Cardiac septum (tissue), 1 donor: ENCODE results near the gene CACNA2D4. TPM values are rescaled to one million over a fixed set of nuclear protein-coding genes. Genes with fewer than 3 reads are reported as not detected.

Experiments
- DNase-seq: peaks from one replicate; pipeline ENCODE4 v3.0.0-alpha.2; 2020; ENCODE audit warnings: low spot score
- intact Hi-C: fragments of 100-400 bp; cut with DNase I; formaldehyde crosslinking; loops from one replicate; pipeline ENCODE4 v1.14.0; 2022
- total RNA-seq: library from RNA; stranded (reverse); fragmentation: NEBNext Ultra II Directional; extraction: Animal tissue kit (Norgen Biotek cat#: 25700); gene quantifications from one replicate; pipeline ENCODE4 v1.2.1, GENCODE V29; 2021
- donor health status: DM: no; HTN: no; CAD: no.

CACNA2D4 gene
- total RNA-seq, 1 donor from 2014 or later: 0.89 TPM

DNA sequence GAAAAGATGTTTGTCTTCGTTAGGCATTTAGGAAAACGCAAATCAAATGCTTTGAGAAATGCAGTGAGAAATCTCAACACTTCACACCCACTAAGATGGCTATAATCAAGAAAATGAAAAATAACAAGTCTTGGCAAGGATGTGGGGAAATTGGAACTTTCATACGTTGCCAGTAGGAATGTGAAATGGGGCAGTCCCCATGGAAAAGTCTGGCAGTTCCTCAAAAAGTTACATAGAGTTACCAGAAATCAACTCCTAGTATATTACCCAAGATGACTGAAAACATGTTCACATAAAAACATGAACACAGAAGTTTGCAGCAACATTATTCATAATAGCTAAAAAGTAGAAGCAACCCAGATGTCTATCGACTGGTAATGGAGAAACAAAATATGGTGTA, 139.5 kb downstream of the CACNA2D4 start:
- no peak for DNase-seq
- intact Hi-C loops: no loop called here

DNA sequence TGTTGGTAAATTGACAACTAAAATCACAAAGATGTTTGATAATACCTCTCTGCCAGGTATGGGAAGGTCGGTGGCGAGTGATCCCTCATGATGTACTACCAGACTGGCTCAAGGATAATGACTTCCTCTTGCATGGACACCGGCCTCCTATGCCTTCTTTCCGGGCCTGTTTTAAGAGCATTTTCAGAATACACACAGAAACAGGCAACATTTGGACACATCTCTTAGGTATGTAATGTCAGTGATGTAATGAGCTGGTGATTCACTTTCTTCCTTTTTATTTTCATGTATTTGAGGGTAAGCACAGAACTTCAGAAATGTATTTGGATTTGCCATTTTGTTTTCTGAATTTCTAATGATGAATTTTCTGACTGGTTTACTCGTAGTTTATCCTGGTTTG, 140.7 kb downstream of the CACNA2D4 start:
- DNase-seq: no peak
- intact Hi-C loops: no loop called here

GRCh38 chr12:1776170-1776921, 142.1 kb downstream of the CACNA2D4 start:
- no peak for DNase-seq
- intact Hi-C loops: no loop called here

- DNase-seq: no peak
- intact Hi-C loops: no loop called here
Observed at GRCh38 chr12:1773937-1774655, 144.4 kb downstream of the CACNA2D4 start.

- no peak for DNase-seq
- intact Hi-C loops: no loop called here
Observed at GRCh38 chr12:1769809-1770494, 148.5 kb downstream of the CACNA2D4 start.

DNA sequence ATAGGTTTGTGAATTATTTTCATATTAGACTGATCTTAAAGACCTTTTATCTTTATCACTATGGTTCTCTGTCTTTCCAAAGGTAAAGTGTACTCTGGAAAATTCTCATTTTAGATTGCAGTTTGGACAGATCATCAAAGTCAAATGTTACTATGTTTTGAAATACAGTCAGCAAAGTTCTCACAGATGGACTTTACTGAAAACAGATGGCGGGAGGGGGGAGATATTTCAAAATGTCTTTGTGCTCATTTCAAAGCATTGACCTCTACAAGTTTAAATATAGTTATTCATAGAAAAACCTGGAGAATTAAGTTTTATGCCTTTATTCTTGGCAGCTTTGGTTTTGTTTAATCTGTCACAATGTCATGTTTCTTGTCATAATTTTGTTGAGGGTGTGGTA, 149.8 kb downstream of the CACNA2D4 start:
- intact Hi-C loops: no loop called here
- DNase-seq: no peak

DNA sequence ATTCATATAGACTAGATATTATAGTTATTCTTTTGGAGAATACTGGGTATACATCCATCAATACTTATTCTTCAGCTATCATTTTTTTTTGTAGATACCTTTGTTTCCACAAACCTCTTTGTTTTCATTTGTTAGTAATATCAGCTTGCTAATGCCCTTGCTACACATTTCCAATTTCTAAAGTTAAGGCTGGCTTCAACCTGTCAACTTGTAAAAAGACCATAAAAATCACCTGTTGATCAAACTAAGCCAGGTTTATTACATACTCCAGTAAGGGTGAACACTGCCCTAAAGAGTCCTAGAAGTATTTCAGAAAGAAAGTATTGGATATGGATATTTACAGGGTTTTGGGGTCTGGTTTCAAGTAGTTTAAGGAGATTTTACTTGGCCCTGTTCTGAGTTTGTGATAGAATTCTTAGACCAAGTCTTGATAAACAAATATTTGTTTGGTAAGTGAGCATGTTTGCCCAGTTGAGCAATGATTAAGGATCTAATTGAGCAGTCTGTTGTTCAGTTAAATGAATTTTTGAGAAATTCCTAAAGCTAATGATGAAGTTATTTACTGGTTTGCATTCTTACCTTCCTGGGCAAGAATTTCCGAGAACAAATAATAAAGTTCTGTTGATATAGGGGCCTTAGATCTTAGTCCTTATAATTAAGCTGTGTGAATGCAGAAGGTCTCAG, 150.9 kb downstream of the CACNA2D4 start:
- no peak for DNase-seq
- intact Hi-C loops: no loop called here

DNA sequence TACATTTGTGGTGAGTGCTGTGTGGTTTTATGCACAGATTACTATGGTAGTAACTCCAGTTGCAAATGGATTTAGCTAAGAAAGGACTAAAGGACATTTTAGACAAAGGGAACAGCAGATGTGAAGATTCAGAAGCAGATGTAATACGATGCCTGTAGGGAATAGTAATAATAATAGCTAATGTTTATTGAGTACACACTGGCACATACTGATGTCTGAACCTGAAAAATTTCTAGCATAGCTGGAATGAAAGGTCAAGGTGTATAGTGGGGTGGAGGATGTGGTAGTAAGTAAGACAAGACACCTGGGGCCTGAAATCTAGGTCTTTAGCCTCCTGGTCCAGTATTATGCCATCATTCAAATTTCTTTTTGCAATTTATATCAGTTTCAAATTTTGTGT, 152.3 kb downstream of the CACNA2D4 start:
- intact Hi-C loops: no loop called here
- no peak for DNase-seq

- intact Hi-C loops: no loop called here
- no peak for DNase-seq
Observed at GRCh38 chr12:1763153-1763552, 155.3 kb downstream of the CACNA2D4 start.

DNA sequence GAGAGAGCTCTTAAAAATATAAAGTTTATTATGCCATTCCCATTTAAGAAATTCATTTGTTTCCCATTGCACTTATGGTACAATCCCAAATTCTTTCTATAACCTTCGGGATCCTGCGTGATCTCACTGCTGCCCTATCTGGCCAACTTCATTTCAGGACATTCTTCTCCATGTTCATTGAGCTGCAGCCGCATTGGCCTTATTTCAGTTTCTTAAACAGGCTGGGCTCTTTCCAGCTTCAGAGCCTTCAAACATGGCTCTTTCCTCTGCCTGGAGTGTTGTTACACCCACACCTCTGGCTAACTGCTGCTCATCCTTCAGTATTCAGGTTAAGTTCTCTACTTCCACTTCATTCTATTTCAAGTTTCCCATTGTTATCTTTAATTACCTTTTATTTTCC, 156.6 kb downstream of the CACNA2D4 start:
- intact Hi-C loops: no loop called here
- no peak for DNase-seq

GRCh38 chr12:1760566-1761382, 157.7 kb downstream of the CACNA2D4 start:
- no peak for DNase-seq
- intact Hi-C loops: no loop called here

GRCh38 chr12:1758887-1759286, 159.6 kb downstream of the CACNA2D4 start:
- intact Hi-C loops: no loop called here

DNA sequence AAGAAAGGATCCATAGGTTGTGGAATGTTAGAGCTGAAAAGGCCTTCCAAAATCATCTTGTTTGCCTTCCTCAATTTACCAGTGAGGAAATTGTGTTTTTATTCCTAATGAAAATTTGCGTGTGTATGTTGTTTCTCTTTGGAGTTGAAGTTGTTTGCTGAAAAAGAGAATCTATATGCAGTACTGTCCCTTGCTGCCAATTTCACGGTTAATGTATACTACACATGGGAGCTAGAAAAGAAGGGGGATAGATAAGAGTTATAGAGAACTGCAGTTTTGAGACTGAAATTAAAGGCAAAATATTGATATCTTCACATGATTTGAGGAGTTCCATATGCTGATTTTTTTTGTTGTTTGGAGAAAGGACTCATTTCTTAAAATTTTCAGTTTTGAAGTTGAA, 160.1 kb downstream of the CACNA2D4 start:
- intact Hi-C loops: no loop called here
- DNase-seq: no peak

More at GRCh38 chr12:1758887-1759286, 159.6 kb downstream of the CACNA2D4 start:
- DNase-seq: no peak

DNA sequence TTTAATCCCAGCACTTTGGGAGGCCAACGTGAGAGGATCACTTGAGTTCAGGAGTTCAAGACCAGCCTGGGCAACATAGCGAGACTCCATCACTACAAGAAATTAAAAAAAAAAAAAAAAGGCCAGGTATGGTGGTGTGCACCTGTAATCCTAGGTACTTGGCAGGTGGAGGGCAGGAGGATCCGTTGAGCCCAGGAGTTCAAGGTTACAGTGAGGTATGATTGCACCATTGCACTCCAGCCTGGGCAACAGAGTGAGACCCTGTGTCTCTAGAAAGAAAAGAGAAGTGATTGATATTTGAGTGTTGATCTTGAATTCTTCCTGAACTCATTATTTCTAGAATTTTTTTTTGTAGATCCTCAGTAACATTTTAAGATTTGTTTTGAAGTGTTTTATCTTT, 168.2 kb downstream of the CACNA2D4 start:
- intact Hi-C loops: no loop called here
- DNase-seq: no peak

DNA sequence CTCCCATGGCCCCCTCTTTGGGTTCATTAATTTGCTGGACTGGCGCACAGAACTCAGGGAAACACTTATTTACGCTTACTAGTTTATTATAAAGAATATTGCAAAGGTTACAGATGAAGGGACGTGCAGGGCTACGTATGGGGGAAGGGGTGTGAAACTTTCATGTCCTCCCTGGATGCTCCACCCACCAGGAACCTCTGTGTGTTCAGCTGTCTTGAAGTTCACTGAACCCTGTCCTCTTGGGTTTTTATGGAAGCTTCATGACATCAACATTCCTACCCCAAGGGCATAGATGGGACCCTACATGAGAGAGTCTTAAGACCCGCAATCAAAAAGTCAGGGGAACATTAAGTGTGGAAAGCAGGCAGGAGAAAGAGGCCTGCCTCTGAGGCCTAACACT, 169.4 kb downstream of the CACNA2D4 start:
- DNase-seq: no peak
- intact Hi-C loops: no loop called here

DNA sequence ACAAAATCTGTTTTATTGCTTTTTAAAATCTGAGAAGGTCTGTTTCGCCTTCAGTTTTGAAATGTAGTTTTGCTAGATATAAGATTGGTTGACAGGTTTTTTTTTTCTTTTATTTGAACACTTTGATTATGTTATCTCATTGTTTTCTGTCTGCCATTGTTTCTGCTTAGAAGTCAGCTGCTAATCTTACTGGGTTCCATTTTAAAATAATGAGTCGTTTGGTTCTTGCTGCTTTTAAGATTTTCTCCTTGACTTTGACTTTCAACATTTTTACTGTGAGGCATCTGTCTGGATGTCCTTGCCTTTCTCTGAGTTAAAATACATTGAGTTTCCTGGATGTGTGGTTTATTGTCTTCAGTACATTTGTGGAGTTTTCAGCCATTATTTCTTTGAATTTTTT, 170.8 kb downstream of the CACNA2D4 start:
- intact Hi-C loops: no loop called here
- no peak for DNase-seq

- no peak for DNase-seq
- intact Hi-C loops: no loop called here
Observed at GRCh38 chr12:1744932-1745331, 173.5 kb downstream of the CACNA2D4 start.
